Neural cell (in vitro differentiated cells): ENCODE measurements around the gene SLC35G6.

Experiments used
- EP300 ChIP-seq: fragments of 450-650 bp; conservative IDR thresholded peaks from 2 replicates; pipeline ENCODE4 v1.6.1; 2014; ENCODE audit warnings: antibody characterized with exemption, mild to moderate bottlenecking, moderate library complexity; ENCODE audit not compliant: poor library complexity, severe bottlenecking
- EZH2 ChIP-seq: fragments of 200-600, 300-800 bp; shearing (Covaris generic), sonication (generic); IDR thresholded peaks from 2 replicates; pipeline ENCODE4 v1.6.1; 2014; ENCODE audit warnings: antibody characterized with exemption, low read length, borderline replicate concordance, mild to moderate bottlenecking; ENCODE audit not compliant: insufficient read depth, poor library complexity, severe bottlenecking
- TAF1 ChIP-seq: IDR thresholded peaks from 2 replicates; pipeline ENCODE4 v1.6.1; 2012; ENCODE audit warnings: low read depth
- TF ChIP-seq, protein P1 (sequence below): fragments of 450-650 bp; IDR thresholded peaks from 2 replicates; pipeline ENCODE4 v1.5.1; 2014; ENCODE audit warnings: antibody characterized with exemption, mild to moderate bottlenecking, moderate library complexity; ENCODE audit not compliant: poor library complexity, severe bottlenecking
- TF ChIP-seq, protein P2 (sequence below): IDR thresholded peaks from 2 replicates; pipeline ENCODE4 v1.6.1; 2012; ENCODE audit warnings: borderline replicate concordance

GRCh38 chr17:7484067-7484918, 3.0 kb downstream of the SLC35G6 start, which contains the start of gene POLR2A:
- TF ChIP-seq, protein P1, sequence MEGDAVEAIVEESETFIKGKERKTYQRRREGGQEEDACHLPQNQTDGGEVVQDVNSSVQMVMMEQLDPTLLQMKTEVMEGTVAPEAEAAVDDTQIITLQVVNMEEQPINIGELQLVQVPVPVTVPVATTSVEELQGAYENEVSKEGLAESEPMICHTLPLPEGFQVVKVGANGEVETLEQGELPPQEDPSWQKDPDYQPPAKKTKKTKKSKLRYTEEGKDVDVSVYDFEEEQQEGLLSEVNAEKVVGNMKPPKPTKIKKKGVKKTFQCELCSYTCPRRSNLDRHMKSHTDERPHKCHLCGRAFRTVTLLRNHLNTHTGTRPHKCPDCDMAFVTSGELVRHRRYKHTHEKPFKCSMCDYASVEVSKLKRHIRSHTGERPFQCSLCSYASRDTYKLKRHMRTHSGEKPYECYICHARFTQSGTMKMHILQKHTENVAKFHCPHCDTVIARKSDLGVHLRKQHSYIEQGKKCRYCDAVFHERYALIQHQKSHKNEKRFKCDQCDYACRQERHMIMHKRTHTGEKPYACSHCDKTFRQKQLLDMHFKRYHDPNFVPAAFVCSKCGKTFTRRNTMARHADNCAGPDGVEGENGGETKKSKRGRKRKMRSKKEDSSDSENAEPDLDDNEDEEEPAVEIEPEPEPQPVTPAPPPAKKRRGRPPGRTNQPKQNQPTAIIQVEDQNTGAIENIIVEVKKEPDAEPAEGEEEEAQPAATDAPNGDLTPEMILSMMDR = peak; percentile 45
- TF ChIP-seq EP300 (peak; percentile 70), EZH2 (no peak), TAF1 (peak; percentile 100)
- TF ChIP-seq, protein P2, sequence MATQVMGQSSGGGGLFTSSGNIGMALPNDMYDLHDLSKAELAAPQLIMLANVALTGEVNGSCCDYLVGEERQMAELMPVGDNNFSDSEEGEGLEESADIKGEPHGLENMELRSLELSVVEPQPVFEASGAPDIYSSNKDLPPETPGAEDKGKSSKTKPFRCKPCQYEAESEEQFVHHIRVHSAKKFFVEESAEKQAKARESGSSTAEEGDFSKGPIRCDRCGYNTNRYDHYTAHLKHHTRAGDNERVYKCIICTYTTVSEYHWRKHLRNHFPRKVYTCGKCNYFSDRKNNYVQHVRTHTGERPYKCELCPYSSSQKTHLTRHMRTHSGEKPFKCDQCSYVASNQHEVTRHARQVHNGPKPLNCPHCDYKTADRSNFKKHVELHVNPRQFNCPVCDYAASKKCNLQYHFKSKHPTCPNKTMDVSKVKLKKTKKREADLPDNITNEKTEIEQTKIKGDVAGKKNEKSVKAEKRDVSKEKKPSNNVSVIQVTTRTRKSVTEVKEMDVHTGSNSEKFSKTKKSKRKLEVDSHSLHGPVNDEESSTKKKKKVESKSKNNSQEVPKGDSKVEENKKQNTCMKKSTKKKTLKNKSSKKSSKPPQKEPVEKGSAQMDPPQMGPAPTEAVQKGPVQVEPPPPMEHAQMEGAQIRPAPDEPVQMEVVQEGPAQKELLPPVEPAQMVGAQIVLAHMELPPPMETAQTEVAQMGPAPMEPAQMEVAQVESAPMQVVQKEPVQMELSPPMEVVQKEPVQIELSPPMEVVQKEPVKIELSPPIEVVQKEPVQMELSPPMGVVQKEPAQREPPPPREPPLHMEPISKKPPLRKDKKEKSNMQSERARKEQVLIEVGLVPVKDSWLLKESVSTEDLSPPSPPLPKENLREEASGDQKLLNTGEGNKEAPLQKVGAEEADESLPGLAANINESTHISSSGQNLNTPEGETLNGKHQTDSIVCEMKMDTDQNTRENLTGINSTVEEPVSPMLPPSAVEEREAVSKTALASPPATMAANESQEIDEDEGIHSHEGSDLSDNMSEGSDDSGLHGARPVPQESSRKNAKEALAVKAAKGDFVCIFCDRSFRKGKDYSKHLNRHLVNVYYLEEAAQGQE = peak; percentile 98
